Measurements from ENCODE around the gene CRADD.
"Not testable (repeated sequence)": the region's sequence is repeated elsewhere in the genome, so short reads cannot be mapped to it uniquely, and the experiment has no call there.

Gene CRADD

GRCh38 chr12:93926237-93926636, 249.1 kb downstream of the CRADD start:
- DNase-seq (ENCODE audit: low read depth, low spot score) = no peak
- no peak overlapping the region for H3K4me3 ChIP-seq (ENCODE audit: low read length)

- not testable (repeated sequence) for H3K4me3 ChIP-seq (ENCODE audit: low read length); DNase-seq (ENCODE audit: low read depth, low spot score)
These were observed 251.9 kb downstream of the CRADD start for GRCh38 chr12:93929081-93929480.

- DNase-seq (ENCODE audit: low read depth, low spot score) = no peak
- H3K4me3 ChIP-seq (ENCODE audit: low read length) = no peak overlapping the region
These were observed 260.6 kb downstream of the CRADD start for GRCh38 chr12:93937812-93938211.

GRCh38 chr12:93938317-93938716, 261.1 kb downstream of the CRADD start:
- no peak overlapping the region for H3K4me3 ChIP-seq (ENCODE audit: low read length)

GRCh38 chr12:93938931-93939330, 261.8 kb downstream of the CRADD start:
- no peak for DNase-seq (ENCODE audit: low read depth, low spot score)
- no peak overlapping the region for H3K4me3 ChIP-seq (ENCODE audit: low read length)

More at GRCh38 chr12:93938317-93938716, 261.1 kb downstream of the CRADD start:
- no peak for DNase-seq (ENCODE audit: low read depth, low spot score)

- no peak overlapping the region for H3K4me3 ChIP-seq (ENCODE audit: low read length)
- DNase-seq (ENCODE audit: low read depth, low spot score) = no peak
These were observed 262.6 kb downstream of the CRADD start for GRCh38 chr12:93939641-93940325.

- H3K4me3 ChIP-seq (ENCODE audit: low read length) = no peak overlapping the region
- DNase-seq (ENCODE audit: low read depth, low spot score) = no peak
These were observed 266.6 kb downstream of the CRADD start for GRCh38 chr12:93943780-93944179.

- DNase-seq (ENCODE audit: low read depth, low spot score) = no peak
- no peak overlapping the region for H3K4me3 ChIP-seq (ENCODE audit: low read length)
These were observed 267.0 kb downstream of the CRADD start for GRCh38 chr12:93944201-93944600.

All from Jurkat, Clone E6-1 (cell line).